LNCAP (cell line): Measurements from ENCODE around the gene RFX1.

Experiments
- TF ChIP-seq, protein P1 (sequence below): fragments of 450-650 bp; IDR thresholded peaks from 2 replicates; pipeline ENCODE4 v1.5.1; 2017; ENCODE audit warnings: mild to moderate bottlenecking

The RFX1 gene

DNA sequence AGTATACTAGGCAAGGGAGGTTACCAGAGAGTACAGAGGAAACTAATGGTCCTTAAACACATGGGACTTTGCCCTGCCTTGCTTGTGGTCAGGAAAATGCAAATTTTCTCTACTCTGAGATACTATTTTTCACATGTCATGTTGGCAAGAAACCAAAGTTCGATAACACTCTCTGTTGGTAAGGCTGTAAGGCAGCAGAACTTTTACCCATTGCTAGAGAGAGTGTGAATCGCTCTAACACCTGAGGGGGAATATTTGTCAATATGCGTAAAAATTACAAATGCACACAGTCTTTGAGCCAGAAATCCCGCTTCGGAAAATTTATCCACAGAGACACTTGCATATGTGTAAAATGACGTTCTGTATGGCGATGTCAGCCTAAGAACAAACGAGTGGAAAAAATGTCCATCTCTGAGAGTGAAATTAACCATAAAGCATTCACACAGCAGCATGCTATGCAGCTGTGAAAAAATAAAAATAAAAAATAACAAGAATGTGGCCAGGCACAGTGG lies 9.5 kb upstream of the RFX1 start:
- TF ChIP-seq, protein P1, sequence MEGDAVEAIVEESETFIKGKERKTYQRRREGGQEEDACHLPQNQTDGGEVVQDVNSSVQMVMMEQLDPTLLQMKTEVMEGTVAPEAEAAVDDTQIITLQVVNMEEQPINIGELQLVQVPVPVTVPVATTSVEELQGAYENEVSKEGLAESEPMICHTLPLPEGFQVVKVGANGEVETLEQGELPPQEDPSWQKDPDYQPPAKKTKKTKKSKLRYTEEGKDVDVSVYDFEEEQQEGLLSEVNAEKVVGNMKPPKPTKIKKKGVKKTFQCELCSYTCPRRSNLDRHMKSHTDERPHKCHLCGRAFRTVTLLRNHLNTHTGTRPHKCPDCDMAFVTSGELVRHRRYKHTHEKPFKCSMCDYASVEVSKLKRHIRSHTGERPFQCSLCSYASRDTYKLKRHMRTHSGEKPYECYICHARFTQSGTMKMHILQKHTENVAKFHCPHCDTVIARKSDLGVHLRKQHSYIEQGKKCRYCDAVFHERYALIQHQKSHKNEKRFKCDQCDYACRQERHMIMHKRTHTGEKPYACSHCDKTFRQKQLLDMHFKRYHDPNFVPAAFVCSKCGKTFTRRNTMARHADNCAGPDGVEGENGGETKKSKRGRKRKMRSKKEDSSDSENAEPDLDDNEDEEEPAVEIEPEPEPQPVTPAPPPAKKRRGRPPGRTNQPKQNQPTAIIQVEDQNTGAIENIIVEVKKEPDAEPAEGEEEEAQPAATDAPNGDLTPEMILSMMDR, result no peak

DNA sequence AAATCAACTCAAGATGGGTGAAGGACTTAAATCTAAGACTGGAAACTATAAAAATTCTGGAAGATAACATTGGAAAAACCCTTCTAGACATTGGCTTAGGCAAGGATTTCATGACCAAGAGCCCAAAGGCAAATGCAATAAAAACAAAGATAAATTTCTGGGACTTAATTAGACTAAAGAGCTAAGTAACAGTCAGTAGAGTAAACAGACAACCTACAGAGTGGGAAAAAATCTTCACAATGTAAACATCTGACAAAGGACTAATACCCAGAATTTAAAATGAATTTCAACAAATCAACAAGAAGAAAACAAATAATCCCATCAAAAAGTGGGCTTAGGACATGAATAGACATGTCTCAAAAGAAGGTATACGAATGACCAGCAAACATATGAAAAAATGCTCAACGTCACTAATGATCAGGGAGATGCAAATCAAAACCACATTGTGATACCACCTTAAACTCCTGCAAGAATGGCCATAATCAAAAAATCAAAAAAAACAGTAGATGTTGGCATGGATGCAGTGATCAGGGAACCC lies 6.3 kb upstream of the RFX1 start:
- TF ChIP-seq, protein P1, result no peak

DNA sequence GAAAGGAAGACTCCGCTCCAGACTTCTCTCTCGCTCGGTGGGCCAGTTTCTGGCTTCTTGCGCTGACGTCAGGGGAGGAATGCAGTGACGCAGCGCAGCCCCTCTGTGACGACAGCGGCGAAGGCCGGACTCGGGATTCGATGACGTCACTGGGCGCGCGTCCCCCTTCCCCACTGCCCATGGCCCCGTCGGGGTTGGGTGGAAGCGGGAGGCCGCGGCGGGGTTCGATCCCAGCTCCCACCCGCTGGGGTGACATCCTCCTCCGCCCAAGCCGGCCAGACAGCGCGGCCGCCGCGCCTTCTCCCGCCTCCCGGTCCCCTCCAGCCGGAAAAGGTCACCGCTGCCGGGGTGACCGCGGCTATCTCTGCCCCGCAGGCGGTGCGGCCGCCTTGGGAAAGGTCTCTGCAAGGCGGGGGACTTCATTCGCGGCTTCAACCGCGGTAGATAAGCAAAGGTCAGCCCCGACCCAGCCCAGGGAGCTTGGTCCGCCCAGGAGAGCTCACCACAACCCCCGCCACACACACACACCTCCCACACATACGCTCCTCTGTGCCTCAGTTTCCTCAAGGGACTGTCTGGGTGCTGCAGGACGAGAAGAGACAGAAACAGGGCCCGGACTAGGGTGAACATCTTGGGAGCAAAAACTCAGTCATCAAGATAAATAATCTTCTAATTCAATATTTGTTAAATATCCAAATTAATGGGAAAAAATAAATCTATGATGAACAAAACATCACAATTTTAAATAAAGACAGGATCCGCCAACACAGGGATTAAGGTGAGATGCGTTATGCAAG lies 844 bp upstream of the RFX1 start:
- TF ChIP-seq, protein P1, result no peak

DNA sequence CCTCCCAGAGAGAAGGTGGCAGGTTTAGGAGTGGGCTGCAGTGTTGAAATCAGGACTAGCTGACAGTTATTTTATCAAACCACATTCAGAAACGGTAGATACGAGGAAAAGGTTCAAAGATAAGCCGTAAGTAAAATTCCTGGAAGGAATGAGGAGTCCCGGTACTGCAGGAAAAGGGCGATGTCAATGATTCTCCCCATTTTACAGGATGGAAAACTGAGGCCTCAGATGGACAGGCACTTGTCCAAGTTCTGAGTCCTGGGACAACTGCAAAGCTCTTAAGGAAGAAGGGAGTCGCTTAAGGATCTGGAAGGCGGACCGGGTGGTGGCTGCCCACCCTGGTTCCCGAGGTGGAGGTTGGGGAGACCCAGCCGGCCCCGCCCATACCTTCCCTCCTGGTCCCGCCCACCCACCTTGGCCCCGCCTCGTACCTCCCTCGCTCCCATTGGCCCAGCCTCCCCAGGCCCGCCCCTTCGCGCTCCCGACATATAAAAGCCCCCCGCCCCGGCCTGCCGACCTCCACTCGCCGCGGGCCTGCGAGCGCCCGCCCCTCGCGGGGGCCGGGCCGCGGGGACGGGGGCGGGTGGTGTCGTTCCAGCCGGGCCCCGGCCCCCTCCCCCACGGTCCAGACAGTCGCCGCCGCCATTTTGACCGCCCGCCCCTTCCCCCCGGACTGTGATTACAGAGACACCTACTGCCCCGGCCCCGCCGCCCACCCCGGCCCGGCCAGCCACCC lies 603 bp downstream of the RFX1 start:
- TF ChIP-seq, protein P1, result no peak

DNA sequence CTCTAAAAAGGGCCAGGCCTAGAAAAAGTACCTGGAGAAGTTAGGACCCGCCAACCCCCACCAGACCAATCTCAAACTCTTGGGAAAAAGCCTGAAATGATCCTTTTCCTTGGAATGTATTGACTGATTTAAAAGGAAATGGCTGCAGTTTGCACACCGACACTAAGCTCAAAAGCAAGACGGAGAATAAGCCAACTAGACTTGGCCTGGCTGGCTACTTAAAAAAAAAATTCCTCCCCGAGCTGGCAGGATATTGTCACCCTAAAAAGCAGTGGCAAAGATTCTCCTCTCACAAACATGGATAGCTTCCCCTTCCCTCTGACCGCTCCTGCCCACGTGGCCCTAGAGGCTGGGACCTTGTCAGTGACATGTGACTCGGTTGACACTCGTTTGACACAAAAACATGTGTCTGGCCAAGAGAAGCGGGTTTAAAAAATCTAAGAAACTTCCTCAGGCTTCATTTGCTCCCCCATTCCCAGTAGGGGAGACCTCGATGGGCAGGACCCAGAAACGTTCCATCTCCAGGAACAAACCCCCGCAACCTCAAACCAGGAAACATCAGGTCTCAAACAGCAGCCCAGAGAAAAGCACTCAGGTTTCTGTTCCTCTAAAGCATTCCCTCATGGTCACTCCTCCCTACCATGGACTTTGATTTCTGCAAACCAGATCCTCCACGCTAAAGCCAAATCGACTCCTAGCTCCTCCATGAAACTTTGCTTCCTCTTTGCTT lies 1.3 kb downstream of the RFX1 start:
- TF ChIP-seq, protein P1, result no peak

DNA sequence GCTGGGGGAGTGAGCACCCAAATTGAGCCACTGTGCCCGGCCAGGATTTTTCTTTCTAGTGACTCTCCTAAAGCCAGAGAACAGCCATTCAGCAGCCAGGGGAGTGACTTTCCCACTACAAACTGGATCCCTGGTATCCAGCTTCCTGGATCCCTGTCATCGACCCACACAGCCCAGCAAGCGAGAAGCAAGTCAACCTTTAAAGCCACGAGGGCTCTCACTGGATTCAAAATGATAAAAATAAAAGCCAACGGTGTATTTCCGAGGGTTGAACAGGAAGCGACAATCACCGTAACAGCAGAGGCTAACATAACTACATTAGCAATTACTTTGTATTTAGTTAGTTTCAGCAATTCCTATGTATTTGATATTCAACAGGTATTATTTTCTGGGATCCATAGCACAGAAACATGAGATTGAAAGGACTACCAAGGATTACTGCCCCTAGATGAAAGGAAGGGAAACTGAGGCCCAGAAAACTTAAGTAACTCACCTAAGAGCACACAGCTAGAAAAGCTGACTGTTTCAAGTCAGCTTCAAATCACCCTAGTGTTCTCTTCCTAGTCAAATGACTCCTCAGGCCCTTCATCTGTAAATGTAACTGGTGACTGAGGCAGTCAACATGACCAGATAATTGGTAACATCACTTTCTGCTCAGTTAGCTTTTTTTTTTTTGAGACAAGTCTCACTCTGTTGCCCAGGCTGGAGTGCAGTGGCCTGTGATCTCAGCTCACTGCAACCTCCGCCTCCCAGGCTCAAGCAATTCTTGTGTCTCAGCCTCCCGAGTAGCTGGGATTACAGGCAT lies 2.7 kb downstream of the RFX1 start:
- TF ChIP-seq, protein P1, result no peak
